Mucosa of rectum (tissue), 2 donors: ENCODE data around the gene SMG6.

Source experiments
- H3K27ac ChIP-seq, 2 donors: one replicate each; pipeline ENCODE4 v1.7.0; 2013; ENCODE audit warnings: inconsistent platforms in 2 of 2, low read depth in 2 of 2, low read length in 2 of 2
- H3K27me3 ChIP-seq, 2 donors: one replicate each; pipeline ENCODE4 v1.7.0; 2013; ENCODE audit warnings: low read length in 2 of 2; ENCODE audit not compliant: control insufficient read depth in 2 of 2, insufficient read depth in 2 of 2
- H3K36me3 ChIP-seq, 2 donors: one replicate each; pipeline ENCODE4 v1.7.0; 2013; ENCODE audit warnings: low read length in 2 of 2; ENCODE audit not compliant: control insufficient read depth in 2 of 2, insufficient read depth in 2 of 2
- H3K4me1 ChIP-seq, 2 donors: one replicate each; pipeline ENCODE4 v1.7.0; 2013; ENCODE audit warnings: low read length in 2 of 2, mild to moderate bottlenecking in 1 of 2; ENCODE audit not compliant: control insufficient read depth in 2 of 2, insufficient read depth in 2 of 2
- H3K4me3 ChIP-seq, 2 donors: one replicate each; pipeline ENCODE4 v1.7.0; 2013; ENCODE audit warnings: low read length in 2 of 2
- H3K9ac ChIP-seq, 2 donors: one replicate each; pipeline ENCODE4 v1.7.0; 2013; ENCODE audit warnings: low read length in 2 of 2, low read depth in 1 of 2, mild to moderate bottlenecking in 1 of 2
- H3K9me3 ChIP-seq, 2 donors: one replicate each; pipeline ENCODE4 v1.7.0; 2013; ENCODE audit warnings: low read length in 2 of 2; ENCODE audit not compliant: control insufficient read depth in 2 of 2
- donor health status: healthy.
- donor health status: Normal muscosa, but diverticular disease.

Gene SMG6

GRCh38 chr17:2064980-2065785 is 238.4 kb downstream of the SMG6 start:
- H3K9ac ChIP-seq = peak overlapping the region in 1 of 2 donors; percentile 24

DNA sequence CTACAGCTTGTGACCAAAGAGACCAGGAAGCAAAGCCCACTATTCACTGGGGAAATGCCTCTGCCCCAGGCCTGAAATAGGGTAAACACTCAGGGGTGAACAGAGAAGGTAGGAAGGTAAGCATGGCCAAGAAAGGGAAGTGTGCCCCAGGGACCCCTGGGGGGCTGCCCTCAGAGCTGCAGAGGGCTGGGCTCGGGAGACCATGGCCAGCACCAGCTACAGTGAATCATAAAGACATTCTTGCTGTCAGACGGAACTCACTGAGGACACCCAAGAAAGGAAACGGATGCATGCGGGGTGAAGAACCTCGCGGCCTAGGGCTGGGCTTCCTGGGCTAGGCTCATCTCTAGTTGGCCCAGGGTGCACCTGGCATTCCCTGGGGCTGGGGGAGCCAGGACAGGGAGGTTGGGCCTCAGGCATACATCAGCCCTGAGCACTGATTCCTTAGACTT is 239.0 kb downstream of the SMG6 start:
- Histone ChIP-seq H3K4me1 (peaks cover 31 to 54% of the 10 kb centered on the region in 2 donors), H3K27ac (peak overlapping the region; percentile 57 to 83), H3K36me3 (peaks cover 23 to 36% of the 10 kb centered on the region in 2 donors), H3K27me3 (no peaks in the 10 kb centered on the region), H3K9me3 (no peaks in the 10 kb centered on the region), H3K9ac (peak overlapping the region in 1 of 2 donors; percentile 24), H3K4me3 (no peak overlapping the region)

More at GRCh38 chr17:2064980-2065785, 238.4 kb downstream of the SMG6 start:
- Histone ChIP-seq H3K27ac (peak overlapping the region; percentile 57 to 83), H3K4me1 (peaks cover 31 to 47% of the 10 kb centered on the region in 2 donors), H3K4me3 (no peak overlapping the region), H3K36me3 (peaks cover 23 to 36% of the 10 kb centered on the region in 2 donors), H3K27me3 (no peaks in the 10 kb centered on the region), H3K9me3 (no peaks in the 10 kb centered on the region)

DNA sequence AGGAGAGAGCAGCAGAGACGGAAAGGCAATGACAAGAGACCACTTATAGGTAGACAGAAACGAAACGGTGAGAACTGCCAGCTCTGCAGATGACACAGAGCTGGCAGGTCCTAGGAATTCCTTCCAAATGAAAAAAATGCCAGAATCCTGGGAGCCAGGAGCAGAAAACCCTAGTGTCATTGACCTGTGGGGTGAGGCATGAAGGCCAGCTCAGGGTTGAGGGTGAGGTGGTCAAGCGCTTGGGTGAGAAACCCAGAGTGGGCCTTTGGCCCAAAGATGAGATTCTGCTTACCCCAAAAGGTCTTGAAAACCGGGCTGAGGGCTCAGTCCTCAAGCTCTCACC is 239.5 kb downstream of the SMG6 start:
- Histone ChIP-seq H3K9me3 (no peaks in the 10 kb centered on the region), H3K4me3 (no peak overlapping the region), H3K27me3 (no peaks in the 10 kb centered on the region), H3K4me1 (peaks cover 31 to 55% of the 10 kb centered on the region in 2 donors), H3K36me3 (peaks cover 23 to 36% of the 10 kb centered on the region in 2 donors), H3K9ac (no peak overlapping the region), H3K27ac (peak overlapping the region; percentile 67 to 83)

GRCh38 chr17:2063261-2064146 is 240.1 kb downstream of the SMG6 start:
- H3K27ac ChIP-seq = peak overlapping the region; percentile 68 to 83
- H3K4me3 ChIP-seq = no peak overlapping the region
- no peaks in the 10 kb centered on the region for H3K9me3 ChIP-seq
- H3K36me3 ChIP-seq = peaks cover 20 to 33% of the 10 kb centered on the region in 2 donors
- H3K27me3 ChIP-seq = no peaks in the 10 kb centered on the region
- peaks cover 29 to 52% of the 10 kb centered on the region in 2 donors for H3K4me1 ChIP-seq
- H3K9ac ChIP-seq = peak overlapping the region in 1 of 2 donors; percentile 32

DNA sequence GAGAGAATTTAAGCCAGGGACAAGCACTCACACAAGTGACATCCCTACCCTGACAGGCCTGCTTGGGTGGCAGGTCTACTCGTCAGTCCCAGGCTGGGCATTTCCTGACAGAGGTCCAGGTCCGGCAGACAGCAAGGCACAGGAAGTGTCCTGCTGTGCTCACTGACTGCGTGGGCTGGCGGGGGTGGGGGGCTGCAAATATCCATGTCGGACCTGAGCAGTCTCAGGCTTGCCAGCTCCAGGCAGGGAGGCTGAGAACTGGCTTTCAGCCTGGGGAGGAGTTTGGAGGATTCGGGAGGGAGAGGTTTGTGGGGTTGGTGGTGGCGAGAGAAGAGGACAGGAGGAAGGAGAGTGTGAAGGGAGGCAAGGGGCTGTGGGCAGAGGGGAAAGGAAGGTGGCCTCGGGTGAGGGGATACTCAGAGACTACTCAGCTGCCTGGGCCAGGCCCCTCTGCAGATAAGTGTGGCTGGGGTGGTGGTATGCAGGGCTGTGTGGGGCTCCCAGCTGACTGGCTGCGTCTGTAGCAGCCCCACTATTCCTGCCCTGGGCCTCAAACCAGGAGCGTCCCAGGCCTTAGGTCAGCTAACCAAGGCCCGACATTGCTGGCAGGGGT is 240.9 kb downstream of the SMG6 start:
- Histone ChIP-seq H3K4me1 (peaks cover 34 to 53% of the 10 kb centered on the region in 2 donors), H3K36me3 (peaks cover 20 to 27% of the 10 kb centered on the region in 2 donors), H3K9me3 (no peaks in the 10 kb centered on the region), H3K9ac (peak overlapping the region in 1 of 2 donors; percentile 13), H3K27me3 (peaks cover 3 to 6% of the 10 kb centered on the region in 2 donors), H3K27ac (peak overlapping the region; percentile 68 to 83), H3K4me3 (no peak overlapping the region)

DNA sequence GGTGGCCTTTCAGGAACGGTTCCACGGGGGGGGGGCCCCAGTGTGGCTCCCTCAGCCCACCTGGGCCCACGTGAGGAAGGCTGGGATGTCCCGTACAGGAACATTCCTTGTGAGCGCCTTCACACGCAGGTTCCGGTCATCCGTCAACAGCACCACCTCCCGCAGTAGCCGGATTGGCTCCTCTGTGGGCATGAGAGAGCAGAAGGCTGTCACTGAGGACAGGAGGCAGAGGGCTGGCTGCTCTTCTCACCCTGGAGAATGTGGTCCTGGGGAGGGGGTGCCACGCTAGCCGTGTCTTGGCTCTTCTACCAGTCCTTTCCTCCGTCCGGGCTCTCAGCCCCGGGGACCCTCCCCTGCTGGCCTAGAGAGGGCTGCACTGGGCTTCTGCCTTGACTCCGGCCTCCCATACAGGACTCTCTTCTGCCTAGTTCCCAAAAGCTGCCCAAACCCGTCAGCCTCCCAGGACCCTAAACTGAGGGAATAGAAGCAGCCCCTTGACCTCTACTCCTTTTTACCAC is 242.1 kb downstream of the SMG6 start:
- no peak overlapping the region for H3K4me3 ChIP-seq
- H3K27ac ChIP-seq = peak overlapping the region; percentile 74 to 83
- peaks cover 4 to 9% of the 10 kb centered on the region in 2 donors for H3K27me3 ChIP-seq
- peaks cover 18 to 25% of the 10 kb centered on the region in 2 donors for H3K36me3 ChIP-seq
- no peaks in the 10 kb centered on the region for H3K9me3 ChIP-seq
- H3K4me1 ChIP-seq = peaks cover 25 to 45% of the 10 kb centered on the region in 2 donors
- peak overlapping the region in 1 of 2 donors; percentile 34 for H3K9ac ChIP-seq

GRCh38 chr17:2060681-2061440 is 242.7 kb downstream of the SMG6 start:
- Histone ChIP-seq H3K9ac (peak overlapping the region; percentile 6 to 39), H3K36me3 (peaks cover 11 to 19% of the 10 kb centered on the region in 2 donors), H3K27me3 (peaks cover 4 to 13% of the 10 kb centered on the region in 2 donors), H3K27ac (peak overlapping the region; percentile 74 to 83), H3K4me3 (no peak overlapping the region), H3K4me1 (peaks cover 21 to 45% of the 10 kb centered on the region in 2 donors), H3K9me3 (no peaks in the 10 kb centered on the region)

DNA sequence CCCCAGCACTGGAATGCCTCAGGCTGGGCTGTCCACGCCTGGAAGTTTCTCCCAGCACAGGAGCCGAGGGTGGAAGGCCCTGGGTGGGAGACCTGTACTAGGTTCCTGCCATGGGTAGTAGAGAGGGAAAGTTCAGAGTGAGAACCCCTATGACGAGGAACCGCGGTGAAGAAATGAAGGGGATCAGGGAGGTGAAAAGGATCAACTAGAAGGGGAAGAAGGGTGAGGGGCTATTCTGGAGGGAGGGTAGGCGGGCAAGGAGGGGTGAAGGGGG is 243.3 kb downstream of the SMG6 start:
- Histone ChIP-seq H3K36me3 (peaks cover 11 to 15% of the 10 kb centered on the region in 2 donors), H3K27me3 (peaks cover 4 to 13% of the 10 kb centered on the region in 2 donors), H3K9ac (peak overlapping the region; percentile 1 to 39), H3K27ac (peak overlapping the region; percentile 74 to 83), H3K4me3 (no peak overlapping the region), H3K4me1 (peaks cover 20 to 42% of the 10 kb centered on the region in 2 donors), H3K9me3 (no peaks in the 10 kb centered on the region)
